ENCODE data around the gene CES3.

The CES3 gene

DNA sequence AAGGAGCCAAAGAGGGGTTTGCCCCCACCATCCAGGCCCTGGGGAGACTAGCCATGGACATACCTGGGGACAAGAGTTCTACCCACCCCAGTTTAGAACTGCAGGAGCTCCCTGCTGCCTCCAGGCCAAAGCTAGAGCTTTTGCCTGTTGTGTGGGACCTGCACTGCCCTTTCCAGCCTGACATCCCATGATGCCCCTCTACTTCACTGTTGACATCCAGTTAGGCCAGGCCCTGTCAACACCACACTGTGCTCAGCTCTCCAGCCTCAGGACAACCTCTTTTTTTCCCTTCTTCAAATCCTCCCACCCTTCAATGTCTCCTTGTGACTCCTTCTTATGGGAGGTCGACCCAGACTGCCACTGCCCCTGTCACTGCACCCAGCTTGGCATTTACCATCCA lies 48.1 kb downstream of the CES3 start:
- Histone ChIP-seq H3K27ac (ENCODE audit: insufficient read depth in 1 of 2, low read depth in 1 of 2, low read length in 2 of 2, poor library complexity in 1 of 2, severe bottlenecking in 2 of 2) (no peak overlapping the region), H3K4me1 (ENCODE audit: control extremely low read depth in 1 of 4, control insufficient read depth in 4 of 4, insufficient read depth in 4 of 4, low read length in 3 of 4) (peaks cover 0 to 12% (median 11%) of the 10 kb centered on the region in 4 experiments), H3K27me3 (replicated peaks in 2 of 5; ENCODE audit: control insufficient read depth in 4 of 5, insufficient read depth in 5 of 5, low read length in 4 of 5) (peaks cover 0 to 9% (median 5%) of the 10 kb centered on the region in 5 experiments), H3K4me3 (ENCODE audit: control insufficient read depth in 1 of 7, extremely low read depth in 1 of 7, insufficient read depth in 4 of 7, low read depth in 2 of 7, low read length in 6 of 7) (no peak overlapping the region), H3K36me3 (ENCODE audit: control insufficient read depth in 4 of 4, insufficient read depth in 4 of 4, low read length in 3 of 4) (no peaks in the 10 kb centered on the region), H3K9me3 (ENCODE audit: control extremely low read depth in 1 of 5, control insufficient read depth in 4 of 5, insufficient read depth in 2 of 5, low read depth in 1 of 5, low read length in 4 of 5) (no peaks in the 10 kb centered on the region)
- POLR2A ChIA-PET, result no interaction called here
- CTCF ChIA-PET, result interaction anchor here (1.0 kb wide), 1 partner anchor 176 kb away, joined by 3 read pairs; no protein-coding TSS in a partner anchor
- DNase-seq, result no peak
- 86% methylated on average over 1 of the region's 1 CpG for WGBS (ENCODE audit: insufficient coverage)

DNA sequence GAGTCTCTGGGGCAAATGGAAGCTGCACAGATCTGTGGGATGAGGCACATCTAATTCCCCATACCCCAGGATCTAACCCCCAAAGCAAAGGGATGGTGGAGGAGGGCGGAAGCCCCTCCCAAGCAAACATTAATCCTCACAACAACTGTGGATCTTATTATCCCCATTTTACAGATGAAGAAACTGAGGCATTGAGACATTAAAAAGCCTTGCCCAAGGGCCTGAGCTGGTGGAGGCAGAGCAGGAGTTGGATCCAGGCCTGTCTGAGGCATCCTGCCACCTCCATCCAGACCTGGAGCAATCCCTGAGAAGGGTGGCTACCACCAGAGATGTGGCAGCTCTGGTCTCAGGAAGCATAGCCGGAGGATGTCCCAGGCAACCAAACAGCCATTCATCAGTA lies 50.2 kb downstream of the CES3 start:
- H3K27me3 ChIP-seq (replicated peaks in 2 of 5; ENCODE audit: control insufficient read depth in 4 of 5, insufficient read depth in 5 of 5, low read length in 4 of 5), result peaks cover 0 to 16% (median 14%) of the 10 kb centered on the region in 5 experiments
- POLR2A ChIA-PET, result no interaction called here
- peaks cover 0 to 18% (median 16%) of the 10 kb centered on the region in 4 experiments for H3K4me1 ChIP-seq (ENCODE audit: control extremely low read depth in 1 of 4, control insufficient read depth in 4 of 4, insufficient read depth in 4 of 4, low read length in 3 of 4)
- no peaks in the 10 kb centered on the region for H3K9me3 ChIP-seq (ENCODE audit: control extremely low read depth in 1 of 5, control insufficient read depth in 4 of 5, insufficient read depth in 2 of 5, low read depth in 1 of 5, low read length in 4 of 5)
- CTCF ChIA-PET, result interaction anchor here (0.8 to 9.0 kb wide), 10 partner anchors 15 to 145 kb away, joined by 3 to 65 read pairs (median 3); no protein-coding TSS in a partner anchor
- H3K27ac ChIP-seq (ENCODE audit: insufficient read depth in 1 of 2, low read depth in 1 of 2, low read length in 2 of 2, poor library complexity in 1 of 2, severe bottlenecking in 2 of 2), result no peak overlapping the region
- H3K36me3 ChIP-seq (ENCODE audit: control insufficient read depth in 4 of 4, insufficient read depth in 4 of 4, low read length in 3 of 4), result no peaks in the 10 kb centered on the region
- no peak overlapping the region for H3K4me3 ChIP-seq (ENCODE audit: control insufficient read depth in 1 of 7, extremely low read depth in 1 of 7, insufficient read depth in 4 of 7, low read depth in 2 of 7, low read length in 6 of 7)
- DNase-seq, result no peak
- WGBS (ENCODE audit: insufficient coverage), result 100% methylated on average over 1 of the region's 2 CpGs

DNA sequence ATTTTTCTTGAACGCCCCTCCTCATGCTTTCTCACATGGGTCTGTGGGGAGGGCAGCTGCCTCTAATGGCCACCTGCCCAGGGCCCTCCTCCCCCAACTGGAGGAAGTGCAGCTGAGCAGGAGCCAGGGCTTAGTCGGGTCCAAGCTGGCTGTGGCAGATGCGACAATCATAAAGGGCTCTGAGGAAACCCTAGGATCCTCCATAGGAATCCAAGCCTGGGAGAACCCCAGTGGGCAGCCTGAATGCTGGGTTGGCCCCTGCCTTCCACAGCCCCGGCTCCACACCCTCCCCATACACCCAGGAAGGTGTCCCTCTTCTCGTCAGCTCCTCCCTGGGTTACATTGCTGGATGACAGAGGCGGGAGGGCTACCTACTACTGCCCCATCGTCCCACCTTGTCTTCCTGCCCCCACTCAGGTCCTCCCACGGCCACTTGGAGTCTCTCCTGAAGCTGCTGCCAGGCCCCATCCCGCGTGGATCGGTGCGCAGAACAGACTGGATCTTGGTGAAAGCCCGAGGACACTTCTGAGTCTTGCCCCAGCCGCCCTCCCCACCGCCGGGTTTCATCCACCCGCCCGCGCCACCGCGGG lies 52.3 kb downstream of the CES3 start:
- no peaks in the 10 kb centered on the region for H3K36me3 ChIP-seq (ENCODE audit: control insufficient read depth in 4 of 4, insufficient read depth in 4 of 4, low read length in 3 of 4)
- peaks cover 0 to 18% (median 16%) of the 10 kb centered on the region in 4 experiments for H3K4me1 ChIP-seq (ENCODE audit: control extremely low read depth in 1 of 4, control insufficient read depth in 4 of 4, insufficient read depth in 4 of 4, low read length in 3 of 4)
- peak overlapping the region in 6 of 7 experiments; percentile 53 to 77 (median 62) for H3K4me3 ChIP-seq (ENCODE audit: control insufficient read depth in 1 of 7, extremely low read depth in 1 of 7, insufficient read depth in 4 of 7, low read depth in 2 of 7, low read length in 6 of 7)
- WGBS (ENCODE audit: insufficient coverage), result 6% methylated on average over 16 of the region's 21 CpGs
- POLR2A ChIA-PET, result interaction anchor here (0.6 to 0.7 kb wide), 4 partner anchors 13 to 570 kb away, joined by 3 to 4 read pairs (median 3); no protein-coding TSS in a partner anchor
- H3K9me3 ChIP-seq (ENCODE audit: control extremely low read depth in 1 of 5, control insufficient read depth in 4 of 5, insufficient read depth in 2 of 5, low read depth in 1 of 5, low read length in 4 of 5), result no peaks in the 10 kb centered on the region
- DNase-seq, result no peak
- no peak overlapping the region for H3K27ac ChIP-seq (ENCODE audit: insufficient read depth in 1 of 2, low read depth in 1 of 2, low read length in 2 of 2, poor library complexity in 1 of 2, severe bottlenecking in 2 of 2)
- CTCF ChIA-PET, result interaction anchor here (0.6 to 9.0 kb wide), 20 partner anchors 9 to 146 kb away, joined by 3 to 65 read pairs (median 4); partner anchors contain the start of genes CBFB and TRADD
- H3K27me3 ChIP-seq (replicated peaks in 2 of 5; ENCODE audit: control insufficient read depth in 4 of 5, insufficient read depth in 5 of 5, low read length in 4 of 5), result peaks cover 0 to 15% (median 13%) of the 10 kb centered on the region in 5 experiments

DNA sequence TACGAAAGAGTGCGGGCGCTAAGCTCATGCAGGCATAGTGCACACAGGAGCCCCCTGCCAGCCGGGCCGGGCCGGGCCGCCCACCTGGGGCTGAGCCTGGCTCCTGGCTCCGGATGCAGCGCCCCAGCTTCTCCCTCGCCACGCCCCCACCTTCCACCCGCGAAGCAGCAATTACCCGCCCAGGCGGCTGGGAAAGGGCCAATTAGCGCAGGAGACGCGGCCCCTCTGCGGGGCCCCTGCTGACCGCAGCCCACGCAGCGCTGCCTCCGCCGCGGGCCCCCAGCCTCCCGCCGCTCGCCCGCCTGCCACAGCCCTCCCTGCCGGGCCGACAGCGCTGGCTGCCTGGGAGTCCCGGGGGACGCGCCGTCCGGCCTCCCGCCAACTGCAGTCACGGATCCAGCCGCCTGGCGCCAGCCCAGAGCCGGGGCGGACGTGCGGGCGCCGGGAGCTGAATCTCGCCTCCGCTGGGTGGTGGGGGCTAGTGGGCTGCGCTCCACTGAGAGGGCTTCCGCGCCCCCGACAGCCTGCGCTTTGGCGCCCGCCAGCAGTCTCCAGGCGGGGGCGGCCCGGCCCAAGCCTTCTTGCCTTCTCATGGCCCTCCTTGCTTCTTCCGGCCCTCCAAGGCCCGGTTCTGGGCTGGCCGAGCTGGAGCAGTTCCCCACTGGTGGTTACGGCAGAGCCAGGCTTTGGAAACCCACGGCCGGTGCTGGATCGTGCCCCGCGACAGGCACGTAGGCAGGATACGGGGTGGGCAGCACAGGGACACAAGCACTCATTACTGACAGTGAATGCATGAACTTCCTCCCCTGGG lies 53.0 kb downstream of the CES3 start:
- Histone ChIP-seq H3K27ac (ENCODE audit: insufficient read depth in 1 of 2, low read depth in 1 of 2, low read length in 2 of 2, poor library complexity in 1 of 2, severe bottlenecking in 2 of 2) (no peak overlapping the region), H3K9me3 (ENCODE audit: control extremely low read depth in 1 of 5, control insufficient read depth in 4 of 5, insufficient read depth in 2 of 5, low read depth in 1 of 5, low read length in 4 of 5) (no peaks in the 10 kb centered on the region), H3K4me3 (ENCODE audit: control insufficient read depth in 1 of 7, extremely low read depth in 1 of 7, insufficient read depth in 4 of 7, low read depth in 2 of 7, low read length in 6 of 7) (peak overlapping the region; percentile 39 to 77 (median 55)), H3K27me3 (replicated peaks in 2 of 5; ENCODE audit: control insufficient read depth in 4 of 5, insufficient read depth in 5 of 5, low read length in 4 of 5) (peaks cover 0 to 15% (median 13%) of the 10 kb centered on the region in 5 experiments), H3K4me1 (ENCODE audit: control extremely low read depth in 1 of 4, control insufficient read depth in 4 of 4, insufficient read depth in 4 of 4, low read length in 3 of 4) (peaks cover 0 to 18% (median 16%) of the 10 kb centered on the region in 4 experiments), H3K36me3 (ENCODE audit: control insufficient read depth in 4 of 4, insufficient read depth in 4 of 4, low read length in 3 of 4) (no peaks in the 10 kb centered on the region)
- DNase-seq, result peak; percentile 66 to 84 (median 79)
- ChIA-PET POLR2A (interaction anchor here (0.7 kb wide), 3 partner anchors 13 to 143 kb away, joined by 3 read pairs; no protein-coding TSS in a partner anchor), CTCF (interaction anchor here (0.6 to 9.0 kb wide), 15 partner anchors 10 to 145 kb away, joined by 3 to 65 read pairs (median 4); partner anchors contain the start of genes B3GNT9, CBFB and TRADD)
- WGBS (ENCODE audit: insufficient coverage), result under 1% methylated on average over 68 of the region's 70 CpGs

DNA sequence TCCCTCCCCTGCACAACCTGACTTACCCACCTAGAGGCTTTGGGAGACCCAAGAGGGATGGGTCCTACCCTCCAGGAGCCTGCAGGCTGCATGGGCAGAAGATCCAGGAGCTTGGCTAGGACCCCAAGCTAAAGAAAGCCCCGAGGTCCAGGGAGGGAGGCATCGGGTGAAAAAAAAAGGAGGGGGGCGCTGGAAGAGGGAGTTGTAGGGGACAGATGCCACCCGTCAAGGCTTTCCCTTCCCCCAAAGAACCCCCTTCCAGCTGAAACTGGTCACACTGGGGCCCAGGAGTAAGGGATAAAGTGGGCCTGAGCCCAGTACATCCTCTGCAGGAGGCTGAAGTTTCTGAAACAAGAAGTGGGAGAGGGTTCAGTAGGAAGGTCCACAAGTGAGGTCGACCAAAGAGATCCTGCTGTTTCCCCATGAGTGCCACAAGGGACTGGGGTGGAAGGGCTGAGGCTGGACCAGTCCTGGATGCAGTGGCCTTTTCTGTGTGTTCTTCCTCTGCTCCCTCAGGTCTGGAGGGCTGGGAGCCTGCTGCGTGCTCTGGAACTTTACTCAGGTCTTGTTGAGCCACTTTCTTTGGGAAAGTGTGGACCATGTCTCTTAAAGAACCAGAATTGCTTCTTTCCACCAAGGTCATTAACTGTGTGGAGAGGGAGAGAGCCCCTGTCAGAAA lies 53.7 kb downstream of the CES3 start:
- H3K9me3 ChIP-seq (ENCODE audit: control extremely low read depth in 1 of 5, control insufficient read depth in 4 of 5, insufficient read depth in 2 of 5, low read depth in 1 of 5, low read length in 4 of 5), result no peaks in the 10 kb centered on the region
- POLR2A ChIA-PET, result no interaction called here
- peak overlapping the region in 6 of 7 experiments; percentile 53 to 77 (median 62) for H3K4me3 ChIP-seq (ENCODE audit: control insufficient read depth in 1 of 7, extremely low read depth in 1 of 7, insufficient read depth in 4 of 7, low read depth in 2 of 7, low read length in 6 of 7)
- H3K4me1 ChIP-seq (ENCODE audit: control extremely low read depth in 1 of 4, control insufficient read depth in 4 of 4, insufficient read depth in 4 of 4, low read length in 3 of 4), result peaks cover 0 to 18% (median 16%) of the 10 kb centered on the region in 4 experiments
- H3K36me3 ChIP-seq (ENCODE audit: control insufficient read depth in 4 of 4, insufficient read depth in 4 of 4, low read length in 3 of 4), result no peaks in the 10 kb centered on the region
- DNase-seq, result no peak
- 36% methylated on average over 3 of the region's 6 CpGs for WGBS (ENCODE audit: insufficient coverage)
- H3K27ac ChIP-seq (ENCODE audit: insufficient read depth in 1 of 2, low read depth in 1 of 2, low read length in 2 of 2, poor library complexity in 1 of 2, severe bottlenecking in 2 of 2), result no peak overlapping the region
- H3K27me3 ChIP-seq (replicated peaks in 2 of 5; ENCODE audit: control insufficient read depth in 4 of 5, insufficient read depth in 5 of 5, low read length in 4 of 5), result peaks cover 0 to 15% (median 13%) of the 10 kb centered on the region in 5 experiments
- CTCF ChIA-PET, result interaction anchor here (0.9 to 9.0 kb wide), 8 partner anchors 12 to 141 kb away, joined by 3 to 65 read pairs (median 5); partner anchors contain the start of genes B3GNT9 and CBFB

DNA sequence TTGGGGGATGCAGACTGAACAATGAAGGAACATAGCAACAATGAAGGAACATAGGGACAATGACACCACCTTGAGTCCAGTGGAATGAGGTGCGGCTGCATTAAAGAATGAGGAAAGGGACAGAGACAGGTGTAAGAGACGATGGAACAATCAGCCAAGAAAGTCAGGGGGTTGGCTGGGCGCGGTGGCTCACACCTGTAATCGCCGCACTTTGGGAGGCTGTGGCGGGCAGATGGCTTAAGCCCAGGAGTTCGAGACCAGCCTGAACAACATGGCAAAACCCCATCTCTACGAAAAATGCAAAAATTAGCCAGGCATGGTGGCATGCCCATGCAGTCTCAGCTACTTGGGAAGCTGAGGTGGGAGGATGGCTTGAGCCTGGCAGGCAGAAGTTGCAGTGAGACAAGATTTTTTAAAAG lies 54.3 kb downstream of the CES3 start:
- ChIA-PET CTCF (interaction anchor here (1.2 to 9.1 kb wide), 5 partner anchors 36 to 141 kb away, joined by 3 to 206 read pairs (median 9); no protein-coding TSS in a partner anchor), POLR2A (no interaction called here)
- H3K4me1 ChIP-seq (ENCODE audit: control extremely low read depth in 1 of 4, control insufficient read depth in 4 of 4, insufficient read depth in 4 of 4, low read length in 3 of 4), result peaks cover 0 to 18% (median 16%) of the 10 kb centered on the region in 4 experiments
- H3K36me3 ChIP-seq (ENCODE audit: control insufficient read depth in 4 of 4, insufficient read depth in 4 of 4, low read length in 3 of 4), result no peaks in the 10 kb centered on the region
- H3K27me3 ChIP-seq (replicated peaks in 2 of 5; ENCODE audit: control insufficient read depth in 4 of 5, insufficient read depth in 5 of 5, low read length in 4 of 5), result peaks cover 0 to 15% (median 13%) of the 10 kb centered on the region in 5 experiments
- peak in 1 of 3 donors; percentile 15 for DNase-seq
- no peak overlapping the region for H3K4me3 ChIP-seq (ENCODE audit: control insufficient read depth in 1 of 7, extremely low read depth in 1 of 7, insufficient read depth in 4 of 7, low read depth in 2 of 7, low read length in 6 of 7)
- H3K27ac ChIP-seq (ENCODE audit: insufficient read depth in 1 of 2, low read depth in 1 of 2, low read length in 2 of 2, poor library complexity in 1 of 2, severe bottlenecking in 2 of 2), result no peak overlapping the region
- WGBS (ENCODE audit: insufficient coverage), result 98% methylated on average over 9 of the region's 9 CpGs
- no peaks in the 10 kb centered on the region for H3K9me3 ChIP-seq (ENCODE audit: control extremely low read depth in 1 of 5, control insufficient read depth in 4 of 5, insufficient read depth in 2 of 5, low read depth in 1 of 5, low read length in 4 of 5)
